ENCODE data around the gene ZNF431.

ZNF431 gene

DNA sequence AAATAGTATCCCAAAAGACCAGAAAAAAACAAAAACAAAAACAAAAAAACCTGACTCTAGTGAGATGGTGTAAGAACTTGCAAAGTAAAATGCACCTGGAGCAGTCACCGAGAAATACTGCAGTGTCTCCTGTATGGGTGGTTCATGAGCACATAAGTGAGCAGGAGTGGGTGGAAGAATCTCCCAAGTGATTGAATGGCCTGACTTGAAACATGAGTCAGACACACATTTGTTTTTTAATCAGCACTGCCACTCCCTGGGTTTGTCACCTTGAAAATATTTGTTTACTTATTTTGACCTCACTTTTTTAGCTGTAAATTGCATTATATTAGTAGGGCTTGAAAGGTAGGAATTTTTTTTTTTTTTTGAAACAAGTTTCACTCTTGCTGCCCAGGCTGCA is 2.0 kb downstream of the ZNF431 start:
- H2AK5ac ChIP-seq (ENCODE audit: low read length) = no peak overlapping the region
- peaks cover 6% of the 10 kb centered on the region for H3K79me1 ChIP-seq (ENCODE audit: low read length)
- no peak overlapping the region for H3K14ac ChIP-seq (ENCODE audit: low read length)
- H4K91ac ChIP-seq (ENCODE audit: low read depth, low read length) = no peak overlapping the region
- no CpG with 5 or more reads among the region's 1 CpG for whole genome bisulfite sequencing (ENCODE audit: extremely low coverage, insufficient coverage, insufficient read length)
- H3K9me3 ChIP-seq (ENCODE audit: insufficient read depth, low read depth, low read length) = no peaks in the 10 kb centered on the region
- no peak overlapping the region for H4K8ac ChIP-seq (ENCODE audit: low read depth, low read length)
- H3K79me2 ChIP-seq (ENCODE audit: control insufficient read depth, insufficient read depth, low read length, poor library complexity) = peaks cover 5% of the 10 kb centered on the region
- no peak overlapping the region for H4K12ac ChIP-seq (ENCODE audit: low read depth, low read length)
- H3K4me3 ChIP-seq (ENCODE audit: low read depth, low read length) = no peak overlapping the region
- no peak overlapping the region for H2BK5ac ChIP-seq (ENCODE audit: low read depth, low read length, poor library complexity)
- H2BK120ac ChIP-seq (ENCODE audit: insufficient read depth, low read length, poor library complexity) = no peak overlapping the region
- no peak overlapping the region for H3K9ac ChIP-seq (ENCODE audit: low read length)
- H3K27me3 ChIP-seq (ENCODE audit: insufficient read depth, low read length) = no peaks in the 10 kb centered on the region
- H3K4me1 ChIP-seq (ENCODE audit: control insufficient read depth in 1 of 2, insufficient read depth in 2 of 2, low read length in 2 of 2) = peaks cover 0 to 2% of the 10 kb centered on the region in 2 experiments
- no peak overlapping the region for H3K18ac ChIP-seq (ENCODE audit: low read length)
- DNase-seq = peak; percentile 80 to 89
- no peak overlapping the region for H3K23ac ChIP-seq (ENCODE audit: low read length)
- H3K36me3 ChIP-seq (ENCODE audit: control insufficient read depth in 1 of 2, insufficient read depth in 2 of 2, low read length in 2 of 2) = peaks cover 16 to 18% of the 10 kb centered on the region in 2 experiments
- no peak overlapping the region for H3K27ac ChIP-seq (ENCODE audit: low read depth, low read length)
- H2BK12ac ChIP-seq (ENCODE audit: low read length) = no peak overlapping the region
- H2AFZ ChIP-seq (ENCODE audit: insufficient read depth, low read length, poor library complexity) = no peak overlapping the region
- no peak overlapping the region for H3K4ac ChIP-seq (ENCODE audit: low read depth, low read length)
- no peak overlapping the region for H3K4me2 ChIP-seq (ENCODE audit: low read length)

- no peak overlapping the region for H3K9ac ChIP-seq (ENCODE audit: low read length)
- peaks cover 27 to 40% of the 10 kb centered on the region in 2 experiments for H3K36me3 ChIP-seq (ENCODE audit: control insufficient read depth in 1 of 2, insufficient read depth in 2 of 2, low read length in 2 of 2)
- H3K4me1 ChIP-seq (ENCODE audit: control insufficient read depth in 1 of 2, insufficient read depth in 2 of 2, low read length in 2 of 2) = peaks cover 0 to 4% of the 10 kb centered on the region in 2 experiments
- H3K18ac ChIP-seq (ENCODE audit: low read length) = no peak overlapping the region
- H4K12ac ChIP-seq (ENCODE audit: low read depth, low read length) = no peak overlapping the region
- no CpG with 5 or more reads among the region's 1 CpG for WGBS (ENCODE audit: extremely low coverage, insufficient coverage, insufficient read length)
- no peak overlapping the region for H3K4ac ChIP-seq (ENCODE audit: low read depth, low read length)
- no peak overlapping the region for H2AFZ ChIP-seq (ENCODE audit: insufficient read depth, low read length, poor library complexity)
- peaks cover 3% of the 10 kb centered on the region for H3K9me3 ChIP-seq (ENCODE audit: insufficient read depth, low read depth, low read length)
- H3K27me3 ChIP-seq (ENCODE audit: insufficient read depth, low read length) = no peaks in the 10 kb centered on the region
- H3K79me2 ChIP-seq (ENCODE audit: control insufficient read depth, insufficient read depth, low read length, poor library complexity) = peaks cover 2% of the 10 kb centered on the region
- H3K14ac ChIP-seq (ENCODE audit: low read length) = no peak overlapping the region
- no peak overlapping the region for H2BK5ac ChIP-seq (ENCODE audit: low read depth, low read length, poor library complexity)
- H2BK120ac ChIP-seq (ENCODE audit: insufficient read depth, low read length, poor library complexity) = no peak overlapping the region
- no peak overlapping the region for H2AK5ac ChIP-seq (ENCODE audit: low read length)
- no peak overlapping the region for H3K4me2 ChIP-seq (ENCODE audit: low read length)
- H2BK12ac ChIP-seq (ENCODE audit: low read length) = no peak overlapping the region
- H4K91ac ChIP-seq (ENCODE audit: low read depth, low read length) = no peak overlapping the region
- H3K79me1 ChIP-seq (ENCODE audit: low read length) = peaks cover 1% of the 10 kb centered on the region
- no peak overlapping the region for H3K4me3 ChIP-seq (ENCODE audit: low read depth, low read length)
- no peak overlapping the region for H3K23ac ChIP-seq (ENCODE audit: low read length)
- no peak overlapping the region for H3K27ac ChIP-seq (ENCODE audit: low read depth, low read length)
- H4K8ac ChIP-seq (ENCODE audit: low read depth, low read length) = no peak overlapping the region
- no peak for DNase-seq
Measured at GRCh38 chr19:21147540-21147939, 5.7 kb downstream of the ZNF431 start.

DNA sequence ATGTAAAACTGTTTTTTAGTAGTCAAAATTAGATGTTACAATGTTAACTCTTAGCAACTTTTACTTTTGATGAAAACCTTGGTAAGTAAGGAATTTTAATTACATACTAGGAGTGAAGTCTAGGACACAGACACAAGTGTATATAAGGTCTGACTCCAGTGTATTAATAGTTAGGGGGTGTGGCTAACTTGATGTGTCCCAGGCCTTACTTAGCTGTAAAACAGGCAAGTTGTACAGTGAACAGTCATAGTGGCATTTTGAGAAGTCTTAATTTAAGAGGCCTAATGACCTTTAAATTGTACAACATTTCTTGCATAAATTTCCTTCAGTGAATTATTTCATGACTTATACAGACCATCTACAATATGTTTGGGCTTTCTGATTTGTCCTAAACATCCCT is 6.8 kb downstream of the ZNF431 start:
- no peaks in the 10 kb centered on the region for H3K27me3 ChIP-seq (ENCODE audit: insufficient read depth, low read length)
- no peak overlapping the region for H3K4me2 ChIP-seq (ENCODE audit: low read length)
- no peak overlapping the region for H3K4me3 ChIP-seq (ENCODE audit: low read depth, low read length)
- H3K4me1 ChIP-seq (ENCODE audit: control insufficient read depth in 1 of 2, insufficient read depth in 2 of 2, low read length in 2 of 2) = peaks cover 0 to 3% of the 10 kb centered on the region in 2 experiments
- no peak overlapping the region for H3K14ac ChIP-seq (ENCODE audit: low read length)
- H3K79me2 ChIP-seq (ENCODE audit: control insufficient read depth, insufficient read depth, low read length, poor library complexity) = peaks cover 2% of the 10 kb centered on the region
- H4K91ac ChIP-seq (ENCODE audit: low read depth, low read length) = no peak overlapping the region
- H4K8ac ChIP-seq (ENCODE audit: low read depth, low read length) = no peak overlapping the region
- H2BK120ac ChIP-seq (ENCODE audit: insufficient read depth, low read length, poor library complexity) = no peak overlapping the region
- H3K4ac ChIP-seq (ENCODE audit: low read depth, low read length) = no peak overlapping the region
- H3K79me1 ChIP-seq (ENCODE audit: low read length) = no peaks in the 10 kb centered on the region
- H2BK5ac ChIP-seq (ENCODE audit: low read depth, low read length, poor library complexity) = no peak overlapping the region
- H3K9ac ChIP-seq (ENCODE audit: low read length) = no peak overlapping the region
- H3K9me3 ChIP-seq (ENCODE audit: insufficient read depth, low read depth, low read length) = peaks cover 3% of the 10 kb centered on the region
- no peak overlapping the region for H3K23ac ChIP-seq (ENCODE audit: low read length)
- no peak overlapping the region for H2AFZ ChIP-seq (ENCODE audit: insufficient read depth, low read length, poor library complexity)
- no peak overlapping the region for H2BK12ac ChIP-seq (ENCODE audit: low read length)
- no peak overlapping the region for H3K18ac ChIP-seq (ENCODE audit: low read length)
- DNase-seq = no peak
- peaks cover 28 to 44% of the 10 kb centered on the region in 2 experiments for H3K36me3 ChIP-seq (ENCODE audit: control insufficient read depth in 1 of 2, insufficient read depth in 2 of 2, low read length in 2 of 2)
- no peak overlapping the region for H2AK5ac ChIP-seq (ENCODE audit: low read length)
- H4K12ac ChIP-seq (ENCODE audit: low read depth, low read length) = no peak overlapping the region
- H3K27ac ChIP-seq (ENCODE audit: low read depth, low read length) = no peak overlapping the region

GRCh38 chr19:21149877-21150276 is 8.0 kb downstream of the ZNF431 start:
- Histone ChIP-seq H3K36me3 (ENCODE audit: control insufficient read depth in 1 of 2, insufficient read depth in 2 of 2, low read length in 2 of 2) (peaks cover 27 to 40% of the 10 kb centered on the region in 2 experiments), H4K8ac (ENCODE audit: low read depth, low read length) (no peak overlapping the region), H4K91ac (ENCODE audit: low read depth, low read length) (no peak overlapping the region), H3K4me1 (ENCODE audit: control insufficient read depth in 1 of 2, insufficient read depth in 2 of 2, low read length in 2 of 2) (peaks cover 0 to 3% of the 10 kb centered on the region in 2 experiments), H2AFZ (ENCODE audit: insufficient read depth, low read length, poor library complexity) (no peak overlapping the region), H3K14ac (ENCODE audit: low read length) (no peak overlapping the region), H3K9me3 (ENCODE audit: insufficient read depth, low read depth, low read length) (peaks cover 3% of the 10 kb centered on the region), H2AK5ac (ENCODE audit: low read length) (no peak overlapping the region), H3K9ac (ENCODE audit: low read length) (no peak overlapping the region), H3K27me3 (ENCODE audit: insufficient read depth, low read length) (no peaks in the 10 kb centered on the region), H3K4me2 (ENCODE audit: low read length) (no peak overlapping the region), H3K23ac (ENCODE audit: low read length) (no peak overlapping the region), H4K12ac (ENCODE audit: low read depth, low read length) (no peak overlapping the region), H3K4me3 (ENCODE audit: low read depth, low read length) (no peak overlapping the region), H3K4ac (ENCODE audit: low read depth, low read length) (no peak overlapping the region), H2BK5ac (ENCODE audit: low read depth, low read length, poor library complexity) (no peak overlapping the region), H3K18ac (ENCODE audit: low read length) (no peak overlapping the region), H2BK120ac (ENCODE audit: insufficient read depth, low read length, poor library complexity) (no peak overlapping the region), H3K79me2 (ENCODE audit: control insufficient read depth, insufficient read depth, low read length, poor library complexity) (peaks cover 2% of the 10 kb centered on the region), H3K27ac (ENCODE audit: low read depth, low read length) (no peak overlapping the region), H2BK12ac (ENCODE audit: low read length) (no peak overlapping the region), H3K79me1 (ENCODE audit: low read length) (no peaks in the 10 kb centered on the region)
- no peak for DNase-seq
- WGBS (ENCODE audit: extremely low coverage, insufficient coverage, insufficient read length) = no CpG with 5 or more reads among the region's 6 CpGs
